NCI-H1417 treated with DMSO at 0.1 percent for 48 hours (cell line): ENCODE measurements around the gene MTERF4.

ENCODE experiments used
- DNase-seq: peaks from one replicate; lab custom pipeline; 2025; lab: John Stamatoyannopoulos, UW

Gene MTERF4, protein sequence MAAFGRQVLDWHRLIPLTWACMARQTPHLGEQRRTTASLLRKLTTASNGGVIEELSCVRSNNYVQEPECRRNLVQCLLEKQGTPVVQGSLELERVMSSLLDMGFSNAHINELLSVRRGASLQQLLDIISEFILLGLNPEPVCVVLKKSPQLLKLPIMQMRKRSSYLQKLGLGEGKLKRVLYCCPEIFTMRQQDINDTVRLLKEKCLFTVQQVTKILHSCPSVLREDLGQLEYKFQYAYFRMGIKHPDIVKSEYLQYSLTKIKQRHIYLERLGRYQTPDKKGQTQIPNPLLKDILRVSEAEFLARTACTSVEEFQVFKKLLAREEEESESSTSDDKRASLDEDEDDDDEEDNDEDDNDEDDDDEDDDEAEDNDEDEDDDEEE

DNA sequence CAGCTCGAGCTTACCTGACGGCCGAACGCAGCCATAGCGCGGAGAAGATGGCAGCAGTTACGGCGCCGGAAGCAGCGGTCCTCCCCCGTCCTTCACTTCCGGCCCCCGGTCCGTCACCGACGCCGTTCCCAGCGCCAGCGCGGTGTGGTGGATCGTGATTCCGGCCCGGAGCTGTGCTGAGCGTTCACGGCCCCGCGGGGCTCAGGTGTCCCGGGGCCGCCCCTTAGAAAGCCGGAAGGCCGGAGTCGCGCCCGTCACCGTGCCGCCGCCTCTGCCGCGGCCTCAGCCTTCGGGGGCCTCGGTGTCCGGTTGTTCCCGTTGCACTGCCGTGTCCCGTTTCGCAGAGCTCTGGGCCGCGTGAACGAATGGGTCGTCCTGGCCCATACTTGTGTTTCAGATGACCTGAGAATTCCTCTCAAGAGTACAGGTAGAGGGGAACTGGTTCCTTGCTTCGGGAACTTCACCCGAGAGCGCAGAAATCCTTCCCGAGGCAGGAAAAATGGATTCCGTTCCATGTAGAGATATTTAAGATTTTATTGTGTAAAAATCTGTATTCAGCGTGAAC lies at the start of gene MTERF4:
MTERF4 (minus strand) TSS at position 49 of the 565 bp plus-strand sequence; CDS start at position 35, 14 bp downstream.
- DNase-seq = peak; percentile 35

DNA sequence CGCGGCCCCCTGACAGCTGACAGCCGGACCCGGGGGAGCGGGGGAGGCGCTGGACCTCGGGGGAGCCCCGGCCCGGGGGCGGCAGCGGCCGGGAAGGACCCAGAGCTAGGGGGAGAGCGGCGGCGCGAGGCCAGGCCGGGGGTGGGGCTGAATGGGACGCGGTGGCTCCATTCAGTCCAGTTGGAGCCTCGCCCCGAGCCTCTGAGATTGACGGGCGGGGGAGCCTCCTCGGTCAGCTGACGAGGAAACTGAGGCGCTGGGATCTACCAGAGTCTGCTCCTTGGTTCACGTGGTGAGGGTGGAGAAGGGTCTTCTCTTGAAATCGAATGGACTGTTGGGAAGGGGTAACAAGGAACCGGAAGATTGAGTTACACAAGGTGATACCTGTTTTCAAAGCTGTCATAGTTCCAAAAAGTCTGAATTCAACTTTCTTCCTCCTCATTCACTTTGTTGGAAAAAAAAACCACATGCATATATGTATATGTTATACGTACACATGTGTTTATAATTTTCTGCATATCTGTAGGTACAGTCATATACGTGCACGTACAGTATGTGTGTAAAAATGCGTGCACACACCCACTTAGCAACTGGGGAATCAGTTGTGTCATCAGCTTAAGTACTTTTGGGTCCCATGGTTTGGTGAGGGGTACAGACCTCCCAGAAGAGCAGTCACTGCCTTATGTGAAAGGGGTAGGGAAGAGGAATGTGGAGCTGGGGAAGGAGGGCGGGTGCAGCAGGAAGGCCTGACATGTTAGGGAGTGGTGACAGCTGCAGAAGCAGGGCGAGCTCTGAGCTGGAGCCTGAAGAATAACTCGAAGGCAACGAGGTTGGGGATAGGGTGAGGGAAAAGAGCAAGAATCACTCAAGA lies 48.8 kb upstream of the MTERF4 start:
- DNase-seq = no peak

DNA sequence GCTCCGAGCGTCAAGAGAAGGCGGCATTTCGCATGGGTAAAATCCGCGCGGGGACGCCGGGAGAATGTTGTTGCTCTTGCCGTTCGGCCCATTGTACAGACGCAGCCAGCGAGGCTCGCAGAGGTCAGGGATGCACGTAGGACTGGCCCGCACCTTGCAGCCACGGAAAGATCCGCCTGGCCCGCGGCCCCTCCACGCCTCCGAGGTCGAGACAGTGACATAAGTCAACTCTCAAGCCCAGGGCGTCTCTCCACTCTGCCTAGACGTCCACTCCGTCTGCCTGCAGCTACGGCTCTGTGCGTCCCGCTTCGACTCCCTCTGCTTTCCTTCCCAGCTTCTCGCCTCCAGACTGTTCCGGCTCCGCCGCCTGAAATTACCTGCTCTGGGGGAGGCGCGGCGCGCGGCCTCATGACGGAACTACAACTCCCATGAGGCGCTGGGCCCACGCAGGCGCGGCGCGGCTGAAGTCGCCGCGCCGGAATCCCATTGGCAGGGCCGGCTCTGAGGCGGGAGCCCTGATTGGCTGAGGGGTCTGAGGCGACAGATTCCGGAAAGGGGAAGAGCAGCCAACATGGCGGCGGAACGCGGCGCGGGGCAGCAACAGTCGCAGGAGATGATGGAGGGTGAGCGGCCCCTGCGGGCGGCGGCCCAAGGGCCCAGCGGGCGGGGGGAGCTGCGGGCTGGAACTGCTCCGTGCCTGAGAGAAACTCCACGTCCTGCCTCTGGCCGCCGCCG lies 48.0 kb upstream of the MTERF4 start, which contains the start of gene PPP1R7:
PPP1R7 (plus strand) TSS at position 543 of the 735 bp plus-strand sequence; CDS start at position 572, 29 bp downstream.
- DNase-seq = peak; percentile 82

DNA sequence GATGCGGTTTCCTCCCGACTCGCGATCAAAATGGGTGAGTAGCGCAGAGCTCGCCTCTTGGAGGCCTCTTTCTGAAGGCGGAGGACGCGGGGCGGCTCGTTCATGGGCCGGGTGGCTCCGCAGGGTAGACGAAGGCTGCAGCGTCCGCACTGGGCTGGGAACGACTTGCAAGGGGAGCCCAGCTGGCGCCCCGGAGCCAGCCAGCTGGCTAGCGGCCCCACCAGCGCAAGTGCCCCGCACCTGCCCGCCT lies 47.5 kb upstream of the MTERF4 start:
- DNase-seq = no peak

DNA sequence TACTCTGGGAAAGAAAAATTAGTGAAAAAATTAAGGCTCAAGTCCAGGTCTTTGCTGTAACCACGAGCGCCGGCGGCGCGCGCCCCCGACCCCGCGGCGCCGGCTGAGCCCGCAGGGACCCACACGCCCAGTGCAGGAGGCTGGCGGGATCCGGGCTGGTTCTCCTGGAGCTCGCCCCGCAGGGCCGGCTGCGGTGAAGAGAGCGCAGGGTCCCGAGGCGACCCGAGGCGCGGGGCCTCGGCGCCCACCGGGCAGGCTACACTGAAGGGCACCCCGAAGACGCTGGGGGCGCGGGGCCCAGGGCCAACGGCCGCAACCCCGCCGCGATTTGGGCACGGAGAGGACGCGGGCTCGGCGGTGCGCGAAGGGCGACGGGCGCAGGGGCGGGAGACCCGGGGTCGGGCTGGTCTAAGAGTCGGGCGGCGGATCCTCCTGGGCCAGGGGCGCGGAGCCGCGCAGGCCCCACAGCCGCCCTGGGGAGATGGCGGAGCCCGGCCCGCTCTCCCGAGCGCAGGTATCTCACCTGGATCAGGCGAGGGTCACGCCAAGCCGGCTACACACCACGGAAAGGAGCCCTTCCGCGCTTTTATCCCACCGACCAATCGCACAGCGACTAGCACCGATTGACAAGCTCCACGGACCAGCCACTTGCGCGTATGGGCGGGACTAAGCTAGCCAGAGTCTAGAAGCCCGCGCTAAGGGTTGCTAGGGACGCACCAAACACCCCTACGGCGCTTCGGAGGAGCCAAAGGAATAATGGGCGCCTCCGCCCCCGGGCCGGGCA lies 47.0 kb upstream of the MTERF4 start, which contains the start of gene PASK:
PASK (minus strand) TSS at position 582 of the 784 bp plus-strand sequence. CDS start 6,440 bp downstream, outside the sequence.
- DNase-seq = peak; percentile 64

DNA sequence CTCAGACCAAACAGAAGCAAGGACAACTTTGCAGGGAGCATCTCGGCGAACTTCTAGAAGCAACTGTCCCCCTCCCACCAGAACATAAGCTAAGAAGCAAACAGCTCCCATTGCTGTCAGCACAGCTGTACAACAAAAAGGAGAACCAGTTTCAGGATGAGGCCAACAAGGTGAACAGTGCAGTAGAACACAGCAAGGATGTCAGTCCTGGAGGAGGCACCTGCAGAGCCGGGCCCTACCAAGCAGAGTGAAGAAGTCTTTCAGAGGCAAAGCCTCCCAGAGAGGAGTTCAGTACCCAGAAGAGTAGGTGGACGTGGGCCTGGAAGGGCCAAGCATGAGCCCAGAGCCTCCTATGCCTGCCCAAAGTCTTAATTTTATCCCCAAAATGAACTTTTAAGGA lies 46.2 kb upstream of the MTERF4 start:
- no peak for DNase-seq

DNA sequence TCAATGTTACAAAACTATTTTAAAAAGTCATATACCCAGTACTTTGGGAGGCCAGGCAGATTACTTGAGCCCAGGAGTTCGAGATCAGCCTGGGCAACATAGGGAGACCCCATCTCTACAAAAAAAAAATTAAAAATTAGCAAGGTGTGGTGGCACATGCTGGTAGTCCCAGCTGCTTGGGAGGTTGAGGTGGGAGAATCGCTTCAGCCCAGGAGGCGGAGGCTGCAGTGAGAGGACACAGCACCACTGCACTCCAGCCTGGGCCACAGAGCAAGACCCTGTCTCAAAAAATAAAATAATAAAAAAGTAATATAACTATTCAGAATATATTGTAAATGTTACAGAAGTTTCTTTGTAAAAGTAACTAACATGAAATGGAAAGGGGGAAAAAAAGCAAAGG lies 45.2 kb upstream of the MTERF4 start:
- no peak for DNase-seq

DNA sequence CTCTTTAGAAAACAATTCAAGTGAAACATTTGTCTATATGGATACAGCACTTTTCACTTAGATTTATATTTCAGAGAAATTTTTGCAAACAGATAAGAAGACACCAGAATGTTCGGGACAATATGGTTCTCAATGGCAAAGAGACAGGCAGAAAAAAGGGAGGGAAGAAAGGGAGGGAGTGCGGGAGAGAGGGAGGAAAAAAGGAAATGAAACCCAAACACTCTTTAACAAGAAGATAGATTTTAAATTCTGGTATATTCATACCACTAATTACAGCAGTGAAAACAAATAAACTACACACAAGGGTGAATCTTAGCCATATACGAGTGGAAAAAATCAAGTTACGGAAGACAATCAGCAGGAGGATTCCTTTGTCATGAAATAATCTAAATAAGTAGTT lies 44.2 kb upstream of the MTERF4 start:
- no peak for DNase-seq

DNA sequence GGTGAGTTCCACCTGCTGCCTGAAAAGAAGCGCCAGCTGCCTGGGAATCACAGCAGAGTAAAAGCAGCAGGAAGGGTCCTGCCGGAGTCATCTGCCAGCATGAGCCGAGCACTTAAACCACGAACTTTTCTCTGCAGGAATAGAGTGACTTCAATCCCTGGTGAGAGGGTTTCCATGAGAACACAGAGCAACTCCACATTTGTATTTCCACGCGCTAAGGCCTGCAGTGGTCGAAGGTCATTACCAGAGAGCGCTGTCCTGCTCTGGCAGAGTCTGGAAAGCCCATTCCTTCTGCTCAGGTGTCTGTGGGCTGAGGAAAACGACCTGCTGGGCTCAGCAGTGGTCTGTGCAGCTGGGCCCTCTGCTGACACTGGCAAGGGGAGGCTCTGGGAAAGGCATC lies 40.5 kb upstream of the MTERF4 start:
- DNase-seq = no peak

DNA sequence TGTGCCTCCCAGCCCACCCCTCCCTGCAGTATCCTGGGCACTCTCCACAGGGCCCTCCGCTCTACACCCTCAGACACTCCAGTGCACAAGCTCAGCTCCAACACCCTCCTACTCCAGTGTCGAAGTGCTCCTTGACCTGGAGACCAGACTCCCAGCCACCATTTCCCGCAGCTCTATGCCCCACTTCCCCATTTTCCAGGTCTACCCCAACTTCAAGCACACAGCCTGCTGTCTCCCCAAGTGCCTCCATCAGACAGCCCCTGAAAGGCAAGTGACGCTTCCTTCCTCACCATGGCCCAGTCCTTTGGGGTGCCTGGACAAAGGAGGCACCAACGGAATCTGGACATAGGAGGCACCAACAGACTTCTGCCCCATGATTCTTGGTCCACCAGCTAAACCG lies 40.0 kb upstream of the MTERF4 start:
- DNase-seq = no peak

DNA sequence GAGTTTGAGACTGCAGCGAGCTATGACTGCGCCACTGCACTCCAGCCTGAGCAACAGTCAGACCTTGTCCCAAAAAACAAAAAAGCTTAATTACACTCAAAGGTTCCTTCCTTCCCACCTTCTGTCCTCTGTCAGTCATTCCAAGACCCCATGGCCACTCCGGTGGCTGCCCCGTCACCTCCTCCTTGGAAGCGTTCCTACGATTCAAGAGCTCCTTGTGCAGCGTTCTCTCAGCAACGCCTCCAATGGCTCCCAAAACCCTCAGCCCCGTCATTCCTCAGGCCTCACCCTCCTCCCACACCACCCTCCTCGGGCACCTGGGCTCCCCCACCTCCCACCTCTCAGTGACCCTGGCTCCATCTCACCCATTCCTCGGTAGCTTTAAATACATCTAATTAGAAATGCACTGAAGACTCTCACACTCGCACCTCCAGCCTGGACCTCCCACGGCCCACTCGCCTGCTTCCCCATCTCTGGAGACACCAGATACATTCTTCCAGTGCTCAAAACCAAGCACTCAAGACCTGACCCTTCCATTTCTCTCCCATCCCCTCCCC lies 39.2 kb upstream of the MTERF4 start:
- DNase-seq = no peak

DNA sequence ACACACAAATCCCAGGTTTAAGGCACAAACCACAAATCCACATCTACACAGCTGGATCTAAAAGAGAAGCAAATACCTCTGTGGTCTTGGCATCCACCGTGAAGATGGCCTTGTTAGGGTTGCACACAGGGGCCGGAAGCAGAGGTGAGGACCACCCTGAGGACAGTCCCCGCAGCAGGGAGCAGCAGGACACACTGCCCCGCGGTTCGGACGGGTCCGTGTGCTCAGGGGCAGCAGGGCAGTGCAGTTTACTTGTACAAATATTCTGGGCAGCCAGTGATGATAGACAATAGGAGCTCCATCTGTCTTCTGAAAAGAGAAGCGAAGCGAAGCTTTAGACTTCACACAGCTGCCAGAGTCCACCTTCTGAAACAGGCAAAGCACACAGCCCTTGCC lies 38.4 kb upstream of the MTERF4 start:
- DNase-seq = no peak

DNA sequence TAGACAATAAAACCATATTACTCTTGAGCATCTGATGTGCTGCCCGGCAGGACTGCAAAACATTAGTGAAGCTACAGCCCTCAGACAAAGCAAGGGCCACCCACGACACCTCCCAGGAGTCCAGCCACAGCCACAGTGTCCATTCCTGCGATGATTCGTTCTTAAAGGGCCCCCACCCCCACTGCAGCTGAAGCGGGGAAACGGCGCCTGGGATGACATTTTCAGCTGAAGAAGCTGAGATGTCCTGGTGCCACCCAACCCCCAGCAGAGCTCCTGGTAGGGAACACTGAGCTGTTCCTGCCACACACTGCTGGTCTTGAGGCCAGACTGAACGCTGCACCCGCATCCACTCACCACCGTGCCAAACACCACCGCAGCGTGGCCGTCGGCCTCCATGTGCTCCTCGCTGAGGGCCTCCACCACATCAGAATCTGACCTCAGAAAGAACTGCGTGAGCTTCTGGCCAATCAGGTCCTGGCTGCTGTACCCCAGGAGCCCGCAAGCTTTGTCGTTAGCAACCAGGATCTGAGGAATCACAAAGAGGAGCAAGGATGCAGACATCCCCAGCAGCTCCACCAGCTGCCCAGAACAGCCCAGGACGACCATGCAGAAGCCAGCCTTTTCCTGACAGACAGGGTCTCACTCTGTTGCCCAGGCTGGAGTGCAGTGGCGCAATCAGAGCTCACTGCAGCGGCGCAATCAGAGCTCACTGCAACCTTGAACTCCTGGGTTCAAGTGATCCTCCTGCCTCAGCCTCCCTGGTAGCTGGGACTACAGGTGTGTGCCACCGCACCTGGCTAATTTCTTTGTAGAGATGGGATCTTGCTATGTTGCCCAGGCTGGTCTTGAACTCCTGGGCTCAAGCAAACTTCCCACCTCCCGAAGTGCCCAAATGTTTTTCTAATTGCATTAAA lies 37.7 kb upstream of the MTERF4 start:
- DNase-seq = no peak

DNA sequence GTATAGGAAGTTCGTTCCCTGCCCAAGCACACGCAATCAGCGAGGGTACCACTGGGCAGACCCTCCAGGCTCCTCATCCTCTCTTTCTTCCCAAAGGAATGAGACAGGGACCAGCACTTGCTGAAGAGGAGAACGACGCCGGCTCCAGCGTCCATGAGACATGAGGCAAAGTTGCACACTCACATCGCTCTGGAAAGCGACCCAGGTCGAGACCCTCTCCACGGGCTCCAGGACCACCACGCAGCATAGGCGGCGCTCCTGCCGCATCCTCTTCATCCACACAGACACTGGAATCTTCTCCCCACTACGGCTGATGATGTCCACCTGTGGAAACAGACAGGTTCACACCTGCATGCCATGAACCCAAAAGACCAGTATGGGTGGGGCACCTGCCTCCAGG lies 36.4 kb upstream of the MTERF4 start:
- no peak for DNase-seq

DNA sequence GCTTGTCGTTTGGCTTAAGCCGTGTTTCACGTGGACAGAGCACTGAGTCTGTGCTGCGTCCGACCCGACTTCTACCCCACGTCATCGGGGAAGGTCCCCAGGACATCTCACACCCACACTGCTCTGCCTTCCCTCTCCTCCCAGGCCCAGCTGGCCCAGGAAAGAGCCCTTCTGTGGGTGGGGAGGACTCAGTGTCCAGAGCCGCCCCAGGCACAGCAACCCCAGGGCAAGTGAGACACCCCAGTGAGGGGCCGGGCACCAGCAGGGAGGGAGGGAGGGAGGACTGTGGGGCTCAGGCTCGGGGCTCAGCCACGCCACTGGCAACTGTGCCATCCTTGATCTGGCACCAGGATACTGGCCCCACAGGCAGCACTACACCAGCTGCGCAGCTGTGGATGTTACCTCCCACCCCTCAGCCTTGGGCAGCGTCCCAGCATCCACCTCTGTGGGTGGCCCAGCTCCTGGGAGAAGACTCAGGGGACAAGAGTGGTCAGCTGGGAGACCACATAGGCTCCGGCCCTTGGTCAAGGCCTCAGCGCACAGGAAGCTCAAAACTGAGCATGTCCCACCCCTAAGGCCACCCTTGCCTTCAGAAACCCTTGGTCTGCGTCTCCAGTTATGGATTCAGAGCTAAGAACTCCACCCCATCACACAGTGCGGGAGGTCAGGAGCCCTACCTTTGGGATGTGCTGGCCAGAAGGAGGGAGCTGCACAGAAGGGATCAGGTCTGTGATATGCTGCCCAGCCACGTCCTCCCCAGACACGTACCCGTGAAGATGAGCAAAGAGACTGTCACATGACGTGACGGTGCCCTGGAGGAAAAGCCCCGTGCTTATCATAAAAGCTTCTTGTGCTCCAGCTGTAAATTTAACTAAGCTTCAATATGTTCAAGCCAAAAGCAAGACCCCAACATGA lies 35.4 kb upstream of the MTERF4 start:
- no peak for DNase-seq

DNA sequence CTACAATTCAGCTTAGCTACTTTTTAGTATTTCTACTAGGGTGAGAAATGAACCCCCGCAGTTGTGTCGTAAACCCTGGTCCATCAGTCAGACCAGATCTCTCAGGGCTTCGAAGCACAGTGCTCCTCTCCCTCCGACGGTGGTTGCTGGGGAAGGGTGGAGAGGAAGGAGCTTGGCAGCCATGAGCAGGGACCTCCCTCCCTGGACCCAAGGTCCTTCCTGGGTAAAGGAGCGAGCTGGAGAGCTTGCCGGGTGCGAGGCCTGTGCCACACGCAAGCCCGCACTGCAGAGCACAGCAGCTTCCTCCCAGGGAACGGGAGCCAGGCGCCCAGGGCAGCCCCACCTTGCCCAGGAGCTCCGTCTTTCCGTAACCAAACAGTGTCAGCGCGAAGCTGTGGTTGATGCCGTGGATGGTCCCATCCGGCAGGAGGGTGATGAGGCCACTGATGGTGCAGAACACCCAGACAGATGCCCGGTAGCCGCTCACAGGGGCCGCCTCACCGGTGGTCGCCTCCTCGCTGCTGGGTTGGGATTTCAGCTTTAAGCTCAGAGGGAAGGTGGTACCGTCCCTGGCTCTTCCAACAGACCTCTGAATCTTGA lies 34.7 kb upstream of the MTERF4 start:
- no peak for DNase-seq

DNA sequence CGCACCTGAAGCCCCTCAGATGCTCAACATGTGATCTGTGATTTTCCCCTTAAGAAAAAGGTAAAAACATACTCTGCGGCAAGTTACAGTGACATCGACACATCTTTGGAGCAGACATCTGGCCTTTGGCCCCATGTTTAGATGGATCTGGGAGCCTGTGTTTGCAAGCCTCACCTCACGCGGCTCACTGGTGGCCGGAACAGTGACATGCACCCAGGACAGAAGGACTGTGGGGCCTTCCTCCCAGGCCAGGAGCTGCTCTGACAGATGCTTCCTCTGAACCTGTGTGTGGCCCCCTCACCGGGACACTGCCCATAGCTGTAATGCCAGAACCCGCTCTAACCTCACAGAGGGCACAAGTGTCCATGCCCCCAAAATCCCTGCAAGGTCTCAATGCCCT lies 34.1 kb upstream of the MTERF4 start:
- no peak for DNase-seq

DNA sequence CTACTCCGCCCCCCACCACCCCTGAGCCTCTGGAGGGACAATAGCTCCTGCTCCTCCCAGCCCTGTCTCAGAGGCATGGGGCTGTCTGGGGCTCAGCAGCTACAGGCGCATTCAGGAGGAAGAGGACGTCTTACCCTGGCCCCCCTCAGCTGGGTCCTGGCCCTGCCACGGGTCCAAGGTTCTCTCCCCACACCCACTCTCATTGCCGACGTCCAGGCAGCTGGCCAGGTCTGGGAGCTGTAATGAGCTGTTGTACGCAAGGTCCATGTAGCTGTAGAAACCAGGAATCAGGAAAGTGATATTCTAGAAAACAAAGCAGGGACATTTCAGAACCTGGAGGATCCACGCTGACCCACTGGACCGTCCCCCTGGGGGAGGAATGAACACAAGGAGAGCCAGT lies 33.6 kb upstream of the MTERF4 start:
- DNase-seq = no peak

DNA sequence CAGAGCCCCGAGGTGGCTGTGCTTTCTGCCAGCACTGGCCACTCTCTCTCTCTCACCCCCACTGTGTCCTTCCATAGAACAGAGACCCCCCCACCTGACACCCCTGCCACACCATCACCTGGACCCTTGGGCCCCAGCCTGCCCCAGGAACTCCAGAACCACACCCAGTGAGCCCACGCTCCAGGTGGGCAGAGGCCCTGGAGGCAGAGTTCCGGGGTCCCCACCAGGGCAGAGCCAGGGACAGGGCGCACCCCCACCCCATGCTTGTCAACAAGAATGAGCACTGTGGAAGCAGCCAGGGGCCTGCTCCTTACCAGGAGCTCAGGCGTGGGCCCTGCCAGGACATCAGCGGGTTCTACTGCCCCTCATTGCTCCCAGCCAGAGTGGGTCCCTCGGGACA lies 32.6 kb upstream of the MTERF4 start:
- DNase-seq = no peak
